RWPE2 (cell line): ENCODE measurements around the gene TSGA10.
"Not testable (repeated sequence)": the region's sequence is repeated elsewhere in the genome, so short reads cannot be mapped to it uniquely, and the experiment has no call there.

Experiments used
- ATAC-seq: fragments of 200-7000 bp; cut with Tn5 transposase; 3 replicates; pipeline ENCODE4 v1.9.1; 2021; ENCODE audit warnings: low read depth
- DNase-seq: peaks from one replicate; pipeline ENCODE4 v3.0.0-alpha.2; 2020; ENCODE audit warnings: low spot score
- H3K27ac ChIP-seq: fragments of 450-650 bp; 2 replicates; pipeline ENCODE4 v1.5.1; 2017; ENCODE audit warnings: mild to moderate bottlenecking; ENCODE audit not compliant: poor library complexity, severe bottlenecking
- H3K27me3 ChIP-seq: fragments of 250-450 bp; sonication (Bioruptor Pico); 2 replicates; pipeline ENCODE4 v1.5.1; 2021; ENCODE audit warnings: mild to moderate bottlenecking, moderate library complexity; ENCODE audit not compliant: insufficient read depth, poor library complexity, severe bottlenecking
- H3K36me3 ChIP-seq: fragments of 250-450 bp; sonication (Bioruptor Pico); 2 replicates; pipeline ENCODE4 v1.5.1; 2020; ENCODE audit warnings: low read depth, mild to moderate bottlenecking, moderate library complexity
- H3K4me1 ChIP-seq: fragments of 250-450 bp; sonication (Bioruptor Pico); 2 replicates; pipeline ENCODE4 v1.5.1; 2021; ENCODE audit warnings: mild to moderate bottlenecking, moderate library complexity; ENCODE audit not compliant: insufficient read depth, poor library complexity, severe bottlenecking
- H3K4me3 ChIP-seq: fragments of 250-450 bp; sonication (Bioruptor Pico); 2 replicates; pipeline ENCODE4 v1.5.1; 2021; ENCODE audit warnings: mild to moderate bottlenecking, moderate library complexity; ENCODE audit not compliant: severe bottlenecking
- H3K9me3 ChIP-seq: fragments of 250-450 bp; sonication (Bioruptor Pico); 2 replicates; pipeline ENCODE4 v1.5.1; 2021; ENCODE audit warnings: mild to moderate bottlenecking, moderate library complexity; ENCODE audit not compliant: severe bottlenecking
- CTCF ChIP-seq: fragments of 450-650 bp; IDR thresholded peaks from one replicate; pipeline ENCODE4 v1.5.1; 2017; ENCODE audit warnings: mild to moderate bottlenecking, moderate library complexity; ENCODE audit not compliant: poor library complexity, severe bottlenecking

The TSGA10 gene

GRCh38 chr2:99032001-99032400 lies 122.7 kb downstream of the TSGA10 start:
- Histone ChIP-seq H3K4me3 (no peak overlapping the region), H3K36me3 (no peaks in the 10 kb centered on the region), H3K27me3 (no peaks in the 10 kb centered on the region), H3K9me3 (no peaks in the 10 kb centered on the region), H3K4me1 (peaks cover 7% of the 10 kb centered on the region), H3K27ac (no peak overlapping the region)
- DNase-seq (no peak), ATAC-seq (no peak)
- no peak for TF ChIP-seq CTCF

- DNase-seq (no peak), ATAC-seq (no peak)
- Histone ChIP-seq H3K27me3 (no peaks in the 10 kb centered on the region), H3K27ac (no peak overlapping the region), H3K4me3 (no peak overlapping the region), H3K36me3 (no peaks in the 10 kb centered on the region), H3K4me1 (peaks cover 7% of the 10 kb centered on the region), H3K9me3 (no peaks in the 10 kb centered on the region)
- no peak for TF ChIP-seq CTCF
Observed at GRCh38 chr2:99031481-99031880, 123.3 kb downstream of the TSGA10 start.

GRCh38 chr2:99028558-99028957 lies 126.2 kb downstream of the TSGA10 start:
- no peak overlapping the region for H3K4me3 ChIP-seq
- no peaks in the 10 kb centered on the region for H3K27me3 ChIP-seq
- no peak for ATAC-seq

GRCh38 chr2:99027856-99028255 lies 126.9 kb downstream of the TSGA10 start:
- H3K27ac ChIP-seq = no peak overlapping the region
- DNase-seq (no peak), ATAC-seq (no peak)
- peaks cover 6% of the 10 kb centered on the region for H3K4me1 ChIP-seq
- no peaks in the 10 kb centered on the region for H3K9me3 ChIP-seq
- H3K27me3 ChIP-seq = no peaks in the 10 kb centered on the region
- no peaks in the 10 kb centered on the region for H3K36me3 ChIP-seq
- no peak overlapping the region for H3K4me3 ChIP-seq
- TF ChIP-seq CTCF = no peak

More at GRCh38 chr2:99028558-99028957, 126.2 kb downstream of the TSGA10 start:
- TF ChIP-seq CTCF = no peak
- no peak overlapping the region for H3K27ac ChIP-seq
- H3K9me3 ChIP-seq = no peaks in the 10 kb centered on the region
- peaks cover 7% of the 10 kb centered on the region for H3K4me1 ChIP-seq
- no peak for DNase-seq
- H3K36me3 ChIP-seq = no peaks in the 10 kb centered on the region

- H3K36me3 ChIP-seq = no peaks in the 10 kb centered on the region
- no peak overlapping the region for H3K27ac ChIP-seq
- no peaks in the 10 kb centered on the region for H3K27me3 ChIP-seq
- no peak for TF ChIP-seq CTCF
- H3K4me1 ChIP-seq = no peaks in the 10 kb centered on the region
- no peak for ATAC-seq
- H3K9me3 ChIP-seq = no peaks in the 10 kb centered on the region
- DNase-seq = no peak
- H3K4me3 ChIP-seq = no peak overlapping the region
Observed at GRCh38 chr2:99000708-99001107, 154.0 kb downstream of the TSGA10 start.

- not testable (repeated sequence) for ATAC-seq
Observed at GRCh38 chr2:98988695-98989094, 166.0 kb downstream of the TSGA10 start.

More at GRCh38 chr2:98988695-98989094, 166.0 kb downstream of the TSGA10 start:
- H3K36me3 ChIP-seq, H3K4me1 ChIP-seq, H3K27ac ChIP-seq, H3K27me3 ChIP-seq, H3K4me3 ChIP-seq, DNase-seq, H3K9me3 ChIP-seq: not testable (repeated sequence)
